SU-DHL-6 (cell line): ENCODE results near the gene MRPL20.
"Not testable (repeated sequence)": the region's sequence is repeated elsewhere in the genome, so short reads cannot be mapped to it uniquely, and the experiment has no call there.

Experiments used
- CTCF ChIP-seq: fragments of 200-600 bp; sonication (generic); IDR thresholded peaks from one replicate; pipeline ENCODE4 v1.5.1; 2017; ENCODE audit warnings: antibody characterized with exemption, mild to moderate bottlenecking, low read length, moderate library complexity; ENCODE audit not compliant: insufficient read depth, poor library complexity, severe bottlenecking
- EZH2phosphoT487 ChIP-seq: fragments of 200-600 bp; sonication (generic), shearing (Covaris generic); conservative IDR thresholded peaks from 2 replicates; pipeline ENCODE4 v1.6.1; 2018; ENCODE audit warnings: mild to moderate bottlenecking, antibody characterized with exemption, low read length, moderate library complexity, mixed read lengths

- TF ChIP-seq CTCF, EZH2phosphoT487: not testable (repeated sequence)
These were observed 3.1 kb upstream of the MRPL20 start for GRCh38 chr1:1410238-1410637.
